Stimulated activated CD8-positive, alpha-beta memory T cell treated with anti-CD3 and anti-CD28 coated beads, Interleukin-2, amount 100 ng/mL, for 1 hour (primary cell): ENCODE measurements around the gene ABO.
"Not testable (repeated sequence)": the region's sequence is repeated elsewhere in the genome, so short reads cannot be mapped to it uniquely, and the experiment has no call there.

ENCODE experiments used
- DNase-seq, 2 donors: peaks; one replicate each; pipeline ENCODE4 v3.0.0-alpha.2; 2020; ENCODE audit warnings: low read depth in 2 of 2

The ABO gene

DNA sequence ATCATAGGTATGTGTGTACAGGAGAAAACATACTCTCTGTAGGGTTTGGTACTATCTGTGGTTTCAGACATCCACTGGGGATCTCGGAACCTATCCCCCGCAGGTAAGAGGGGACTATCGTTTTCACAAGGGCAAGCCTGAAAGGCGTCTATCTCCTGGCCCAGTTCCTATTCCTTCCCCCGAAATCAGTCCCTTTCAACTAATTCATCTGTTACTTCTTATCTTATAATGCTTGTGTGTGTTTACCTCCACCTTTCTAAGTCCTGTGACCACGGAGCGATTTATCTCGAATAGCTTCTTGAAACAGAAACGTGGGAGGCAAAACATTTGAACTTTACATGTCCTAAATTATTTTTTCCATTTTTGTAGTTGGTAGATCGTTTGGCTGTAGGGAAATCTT is 11.4 kb downstream of the ABO start:
- DNase-seq = no peak

- no peak for DNase-seq
Measured at GRCh38 chr9:133262226-133262625, 12.8 kb downstream of the ABO start.

GRCh38 chr9:133261753-133262120 is 13.3 kb downstream of the ABO start:
- no peak for DNase-seq

- DNase-seq = no peak
Measured at GRCh38 chr9:133261103-133261752, 13.8 kb downstream of the ABO start.

DNA sequence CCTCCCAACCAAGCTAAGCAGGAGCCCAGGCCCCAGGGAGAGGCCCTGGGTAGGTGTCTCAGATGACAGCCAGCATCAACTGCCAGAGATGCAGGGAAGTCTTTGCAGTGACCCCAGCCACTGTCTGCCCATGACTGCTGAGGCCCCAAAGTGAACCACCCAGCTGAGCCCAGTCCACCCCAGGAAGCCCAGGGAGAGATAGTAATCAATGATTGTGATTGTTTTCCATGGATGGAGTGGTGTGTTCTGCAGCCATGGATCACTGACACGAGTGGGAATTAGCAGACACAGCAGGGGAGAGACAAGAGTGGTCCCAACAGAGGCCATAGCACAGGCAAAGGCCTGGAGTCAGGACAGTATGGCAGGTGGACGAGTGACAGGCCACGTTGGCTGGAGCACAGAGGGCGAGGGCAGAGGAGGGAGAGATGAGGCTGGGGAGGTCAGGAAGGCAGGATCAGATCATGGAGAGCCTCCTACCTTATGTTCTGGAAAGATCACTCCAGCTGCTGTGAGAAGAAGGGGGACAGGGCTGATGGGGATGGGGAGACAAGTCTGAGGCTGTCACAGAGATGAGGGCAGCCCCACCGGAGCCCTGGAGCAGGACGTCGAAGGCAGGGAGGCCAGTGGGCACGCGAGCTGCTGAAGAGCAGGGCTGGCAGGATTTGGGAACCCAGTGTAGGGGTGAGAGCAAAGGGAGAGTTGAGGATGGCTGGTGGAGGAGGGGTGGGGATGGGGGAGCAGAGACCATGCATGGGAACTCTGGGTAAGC is 14.5 kb downstream of the ABO start:
- no peak for DNase-seq

- DNase-seq = no peak
Measured at GRCh38 chr9:133258061-133259015, 16.7 kb downstream of the ABO start.

- DNase-seq = no peak
Measured at GRCh38 chr9:133257465-133257956, 17.5 kb downstream of the ABO start.

DNA sequence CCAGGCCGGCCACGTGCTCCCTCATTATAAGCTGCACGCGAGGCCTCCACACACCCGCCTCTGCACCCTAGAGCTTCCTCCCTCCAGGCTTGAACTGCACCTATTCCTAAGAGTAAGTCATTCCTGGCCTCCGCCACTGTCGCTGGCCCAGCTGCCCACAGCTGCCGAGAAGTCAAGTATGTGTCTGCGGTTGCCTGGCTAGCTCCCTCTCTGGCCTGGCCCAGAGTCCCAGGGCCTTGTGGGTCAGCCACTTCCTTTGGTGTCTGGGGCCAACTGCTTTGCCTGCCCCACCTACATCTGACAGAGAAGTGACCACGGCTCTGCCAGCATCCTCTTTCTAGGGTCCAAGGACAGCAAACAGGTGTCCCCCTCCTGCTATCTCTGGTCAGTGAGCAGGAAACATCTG is 18.3 kb downstream of the ABO start:
- DNase-seq = no peak

- no peak for DNase-seq
Measured at GRCh38 chr9:133256136-133256461, 18.9 kb downstream of the ABO start.

- DNase-seq = no peak
Measured at GRCh38 chr9:133255371-133256135, 19.4 kb downstream of the ABO start.

DNA sequence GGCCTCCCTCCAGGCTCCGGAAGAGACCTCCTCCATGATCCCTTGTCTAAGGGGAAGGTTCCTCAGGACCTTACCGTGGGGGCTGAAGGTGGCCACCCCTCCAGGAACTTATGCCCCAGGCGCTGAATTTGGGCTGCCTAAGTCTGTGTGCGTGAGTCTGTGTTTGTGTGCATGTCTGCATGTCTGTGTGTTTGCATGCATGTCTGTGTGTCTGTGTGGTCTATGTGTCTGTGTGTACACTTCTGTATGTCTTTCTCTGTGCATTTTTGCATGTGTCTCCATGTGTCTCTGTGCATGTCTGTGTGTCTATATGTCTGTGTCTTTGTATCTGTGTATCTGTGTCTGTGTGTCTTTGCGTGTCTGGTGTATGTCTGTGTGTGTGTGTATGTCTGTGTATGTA is 20.5 kb downstream of the ABO start:
- DNase-seq = no peak

DNA sequence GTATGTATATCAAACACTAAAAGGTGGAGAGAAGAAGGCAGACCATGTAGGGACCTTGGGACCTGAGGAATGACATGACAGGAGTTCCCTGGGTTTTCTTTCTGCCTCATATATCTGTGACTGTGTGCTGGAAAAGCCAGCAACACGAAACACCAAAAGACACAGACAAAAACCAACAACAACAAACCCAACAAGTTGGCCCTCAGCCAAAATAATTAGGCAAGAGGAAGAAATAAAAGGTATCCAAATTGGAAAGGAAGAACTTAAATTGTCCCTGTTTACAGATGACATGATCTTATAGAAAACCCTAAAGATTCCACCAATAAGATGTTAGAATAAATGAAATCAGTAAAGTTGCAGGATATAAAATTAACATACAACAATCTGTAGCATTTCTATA is 21.7 kb downstream of the ABO start:
- DNase-seq = no peak

DNA sequence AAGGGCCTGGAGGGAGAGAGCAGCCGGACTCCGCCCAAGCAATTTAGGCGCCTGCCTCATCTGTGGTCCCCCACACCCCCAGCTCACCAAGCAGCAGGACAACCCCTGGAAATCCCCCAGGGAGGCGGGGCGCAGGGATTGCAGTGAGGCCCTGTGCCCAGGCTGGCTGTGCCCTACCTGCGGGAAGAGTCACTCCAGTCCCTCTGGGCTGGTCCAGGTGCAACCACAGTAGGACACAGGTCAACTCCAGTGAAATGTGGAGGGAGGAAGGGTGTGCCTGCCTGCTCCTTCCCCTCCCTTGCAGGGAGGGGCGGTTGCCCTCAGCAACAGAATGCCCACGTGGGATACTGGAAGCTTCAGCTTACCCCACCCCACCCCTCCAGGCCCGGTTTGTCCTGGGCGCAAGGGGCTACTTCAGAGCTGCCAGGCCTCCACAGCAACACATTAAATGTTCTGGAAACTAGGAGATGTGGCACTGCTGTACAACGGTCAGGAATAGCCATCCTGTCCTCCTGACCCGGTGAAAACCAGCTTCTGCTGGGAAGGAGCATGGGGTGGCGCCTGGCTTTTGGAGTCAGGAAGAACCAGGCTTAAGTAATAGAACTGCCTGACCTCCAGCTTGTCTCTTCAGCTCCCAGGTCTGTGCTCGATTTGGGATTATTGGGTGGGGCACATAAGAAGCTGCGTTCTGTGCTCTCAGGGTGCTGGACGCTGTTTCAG is 22.5 kb downstream of the ABO start:
- no peak for DNase-seq

- DNase-seq = no peak
Measured at GRCh38 chr9:133251773-133252172, 23.2 kb downstream of the ABO start.

GRCh38 chr9:133251221-133251620 is 23.8 kb downstream of the ABO start:
- DNase-seq = not testable (repeated sequence)

DNA sequence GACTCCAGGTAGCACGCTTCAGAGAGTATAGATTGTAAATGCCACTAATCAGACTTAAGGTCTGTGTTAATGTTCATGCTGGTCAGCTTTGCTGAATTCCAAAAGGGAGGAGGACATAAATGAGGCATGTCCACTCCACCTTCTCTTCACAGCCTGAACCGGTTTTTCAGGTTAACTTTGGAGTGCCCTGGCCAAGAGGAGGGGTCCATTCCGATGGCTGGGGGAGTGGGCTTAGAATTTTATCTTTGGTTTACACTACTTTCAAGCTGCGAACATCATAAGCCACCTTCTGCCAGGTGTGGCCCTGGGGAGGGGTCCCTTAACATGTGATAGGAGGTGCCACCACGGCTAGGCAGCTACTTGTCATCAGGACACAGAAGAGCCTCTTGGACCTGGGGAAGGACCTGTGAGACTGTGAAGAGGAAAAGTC is 24.2 kb downstream of the ABO start:
- DNase-seq = no peak

DNA sequence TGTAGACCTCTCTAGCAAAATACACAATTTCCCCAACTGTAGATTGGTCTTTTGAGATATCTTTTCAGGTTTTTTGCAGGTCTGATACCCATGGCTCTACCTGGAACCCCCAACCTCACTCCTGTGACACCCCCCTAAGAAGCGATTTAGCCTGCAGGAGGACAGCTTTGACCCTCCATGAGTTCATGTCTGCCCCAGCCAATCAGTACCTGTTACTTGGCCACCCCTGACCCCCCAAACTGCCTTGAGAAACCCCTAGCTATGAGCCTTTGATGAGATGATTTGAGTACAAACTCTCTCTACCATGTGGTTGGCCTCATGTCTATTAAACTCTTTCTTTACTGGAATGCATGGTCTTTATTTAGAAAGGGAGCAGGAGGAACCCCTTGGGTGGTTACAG is 25.7 kb downstream of the ABO start:
- DNase-seq = no peak

GRCh38 chr9:133248726-133249295 is 26.2 kb downstream of the ABO start:
- no peak for DNase-seq

GRCh38 chr9:133247632-133248031 is 27.4 kb downstream of the ABO start:
- DNase-seq = no peak

DNA sequence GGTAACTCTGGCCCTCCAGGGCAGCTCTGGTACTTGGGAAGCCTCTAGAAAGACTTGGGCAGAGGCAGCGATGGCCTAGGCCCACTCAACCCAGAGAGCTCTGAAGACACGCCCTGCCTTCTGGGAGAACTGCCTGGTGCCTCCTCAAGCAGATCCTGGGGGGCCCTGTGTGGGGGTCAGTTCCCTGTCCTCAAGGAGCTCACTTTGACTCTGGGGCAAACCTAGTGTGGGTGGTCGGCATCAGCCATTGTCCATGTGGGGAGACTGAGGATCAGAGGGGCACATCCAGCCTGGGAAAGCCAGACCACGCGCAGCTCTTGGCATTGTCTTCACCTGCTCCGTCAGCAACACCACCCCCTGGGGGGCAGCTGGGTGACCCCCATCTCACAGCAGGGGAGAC is 28.0 kb downstream of the ABO start:
- DNase-seq = no peak

DNA sequence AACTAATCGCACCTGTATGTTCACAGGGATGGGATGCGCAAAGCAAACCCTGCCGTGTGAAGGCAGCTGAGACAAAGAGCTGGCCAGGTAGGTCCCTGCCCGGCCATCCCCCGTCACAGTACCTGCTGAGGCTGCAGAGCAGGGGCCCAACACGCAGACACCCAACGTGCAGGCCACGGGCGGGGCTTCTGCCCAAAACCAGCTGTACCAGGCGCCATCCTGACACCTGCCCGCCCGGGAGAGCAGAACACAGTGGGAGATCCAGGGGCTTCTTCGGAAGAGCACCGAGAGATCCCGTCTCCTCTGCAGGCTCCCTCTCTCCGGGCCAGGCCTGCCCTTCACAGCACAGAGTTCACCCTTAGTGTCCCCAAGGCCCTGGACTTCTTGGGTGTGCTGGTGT is 28.4 kb downstream of the ABO start:
- no peak for DNase-seq
